Activated gamma-delta T cell treated with Interleukin-2 at 50 U/mL for 16 hours (primary cell): Measurements from ENCODE around the gene TLCD3B.

Source experiments
- DNase-seq: peaks from one replicate; pipeline ENCODE4 v3.0.0-alpha.2; 2020

TLCD3B gene

DNA sequence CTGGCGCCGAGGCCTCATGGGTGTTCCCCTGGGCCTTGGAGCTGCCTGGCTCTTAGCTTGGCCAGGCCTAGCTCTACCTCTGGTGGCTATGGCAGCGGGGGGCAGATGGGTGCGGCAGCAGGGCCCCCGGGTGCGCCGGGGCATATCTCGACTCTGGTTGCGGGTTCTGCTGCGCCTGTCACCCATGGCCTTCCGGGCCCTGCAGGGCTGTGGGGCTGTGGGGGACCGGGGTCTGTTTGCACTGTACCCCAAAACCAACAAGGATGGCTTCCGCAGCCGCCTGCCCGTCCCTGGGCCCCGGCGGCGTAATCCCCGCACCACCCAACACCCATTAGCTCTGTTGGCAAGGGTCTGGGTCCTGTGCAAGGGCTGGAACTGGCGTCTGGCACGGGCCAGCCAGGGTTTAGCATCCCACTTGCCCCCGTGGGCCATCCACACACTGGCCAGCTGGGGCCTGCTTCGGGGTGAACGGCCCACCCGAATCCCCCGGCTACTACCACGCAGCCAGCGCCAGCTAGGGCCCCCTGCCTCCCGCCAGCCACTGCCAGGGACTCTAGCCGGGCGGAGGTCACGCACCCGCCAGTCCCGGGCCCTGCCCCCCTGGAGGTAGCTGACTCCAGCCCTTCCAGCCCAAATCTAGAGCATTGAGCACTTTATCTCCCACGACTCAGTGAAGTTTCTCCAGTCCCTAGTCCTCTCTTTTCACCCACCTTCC, 43.5 kb downstream of the TLCD3B start:
- no peak for DNase-seq

DNA sequence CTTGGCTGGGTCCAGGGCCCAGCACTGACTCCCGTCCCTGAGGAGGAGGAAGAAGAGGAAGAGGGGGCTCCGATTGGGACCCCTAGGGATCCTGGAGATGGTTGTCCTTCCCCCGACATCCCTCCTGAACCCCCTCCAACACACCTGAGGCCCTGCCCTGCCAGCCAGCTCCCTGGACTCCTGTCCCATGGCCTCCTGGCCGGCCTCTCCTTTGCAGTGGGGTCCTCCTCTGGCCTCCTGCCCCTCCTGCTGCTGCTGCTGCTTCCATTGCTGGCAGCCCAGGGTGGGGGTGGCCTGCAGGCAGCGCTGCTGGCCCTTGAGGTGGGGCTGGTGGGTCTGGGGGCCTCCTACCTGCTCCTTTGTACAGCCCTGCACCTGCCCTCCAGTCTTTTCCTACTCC, 44.1 kb downstream of the TLCD3B start:
- DNase-seq = no peak

GRCh38 chr16:29986231-29986630, 44.8 kb downstream of the TLCD3B start:
- DNase-seq = no peak

DNA sequence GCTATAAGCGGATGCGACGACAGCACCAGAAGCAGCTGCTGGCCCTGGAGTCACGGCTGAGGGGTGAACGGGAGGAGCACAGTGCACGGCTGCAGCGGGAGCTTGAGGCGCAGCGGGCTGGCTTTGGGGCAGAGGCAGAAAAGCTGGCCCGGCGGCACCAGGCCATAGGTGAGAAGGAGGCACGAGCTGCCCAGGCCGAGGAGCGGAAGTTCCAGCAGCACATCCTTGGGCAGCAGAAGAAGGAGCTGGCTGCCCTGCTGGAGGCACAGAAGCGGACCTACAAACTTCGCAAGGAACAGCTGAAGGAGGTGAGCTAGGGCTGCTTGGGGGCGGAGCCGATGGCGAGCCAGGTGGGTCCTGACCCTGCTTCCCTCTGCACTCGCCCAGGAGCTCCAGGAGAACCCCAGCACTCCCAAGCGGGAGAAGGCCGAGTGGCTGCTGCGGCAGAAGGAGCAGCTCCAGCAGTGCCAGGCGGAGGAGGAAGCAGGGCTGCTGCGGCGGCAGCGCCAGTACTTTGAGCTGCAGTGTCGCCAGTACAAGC, 45.7 kb downstream of the TLCD3B start:
- no peak for DNase-seq

DNA sequence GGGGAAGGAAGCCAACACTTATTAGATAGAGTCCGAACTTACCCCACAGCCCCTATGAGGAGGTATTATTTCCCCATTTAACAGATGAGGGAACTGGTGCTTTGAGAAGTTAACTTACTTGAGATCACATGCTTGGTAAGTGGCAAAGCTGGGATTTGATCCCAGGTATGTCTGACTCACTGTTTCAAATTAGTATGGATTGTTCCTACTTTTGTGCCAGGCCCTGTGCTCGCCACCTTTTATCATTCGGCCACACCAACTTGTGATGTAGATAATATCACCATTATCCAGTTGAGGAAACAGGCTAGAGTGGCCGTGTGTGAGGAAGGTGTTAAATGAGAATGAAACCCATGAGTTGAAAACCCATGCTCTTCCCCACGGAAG, 46.3 kb downstream of the TLCD3B start:
- no peak for DNase-seq

DNA sequence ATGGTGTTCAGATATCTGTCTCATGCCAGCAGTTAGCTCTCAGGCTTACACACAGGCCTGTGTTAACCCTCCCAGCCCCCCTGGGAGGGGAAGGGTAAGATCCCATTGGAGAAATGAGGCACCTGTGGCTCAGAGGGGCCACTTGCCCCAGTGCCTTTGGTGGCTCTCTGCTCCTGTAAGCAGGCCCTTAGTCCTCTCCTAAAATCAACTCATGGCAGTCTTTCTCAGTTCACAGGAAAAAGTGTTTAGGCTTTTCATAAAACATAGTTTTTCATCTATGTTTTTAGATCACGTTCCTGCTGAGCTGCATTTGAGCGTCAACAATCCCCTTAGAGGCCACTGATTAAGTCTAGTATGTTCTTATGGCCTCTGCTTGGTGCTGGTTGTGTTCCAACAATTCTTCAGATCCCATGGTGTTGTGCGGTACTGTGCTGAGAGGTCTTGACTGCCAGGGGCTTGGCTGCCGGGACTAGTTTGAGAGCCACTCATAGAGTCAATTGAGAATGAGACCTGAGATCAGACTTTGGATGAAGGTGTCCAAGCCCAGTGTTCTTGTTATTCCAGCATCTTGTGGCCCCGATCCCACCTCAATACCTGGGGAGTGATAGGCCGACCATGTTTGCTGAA, 46.8 kb downstream of the TLCD3B start:
- DNase-seq = no peak

DNA sequence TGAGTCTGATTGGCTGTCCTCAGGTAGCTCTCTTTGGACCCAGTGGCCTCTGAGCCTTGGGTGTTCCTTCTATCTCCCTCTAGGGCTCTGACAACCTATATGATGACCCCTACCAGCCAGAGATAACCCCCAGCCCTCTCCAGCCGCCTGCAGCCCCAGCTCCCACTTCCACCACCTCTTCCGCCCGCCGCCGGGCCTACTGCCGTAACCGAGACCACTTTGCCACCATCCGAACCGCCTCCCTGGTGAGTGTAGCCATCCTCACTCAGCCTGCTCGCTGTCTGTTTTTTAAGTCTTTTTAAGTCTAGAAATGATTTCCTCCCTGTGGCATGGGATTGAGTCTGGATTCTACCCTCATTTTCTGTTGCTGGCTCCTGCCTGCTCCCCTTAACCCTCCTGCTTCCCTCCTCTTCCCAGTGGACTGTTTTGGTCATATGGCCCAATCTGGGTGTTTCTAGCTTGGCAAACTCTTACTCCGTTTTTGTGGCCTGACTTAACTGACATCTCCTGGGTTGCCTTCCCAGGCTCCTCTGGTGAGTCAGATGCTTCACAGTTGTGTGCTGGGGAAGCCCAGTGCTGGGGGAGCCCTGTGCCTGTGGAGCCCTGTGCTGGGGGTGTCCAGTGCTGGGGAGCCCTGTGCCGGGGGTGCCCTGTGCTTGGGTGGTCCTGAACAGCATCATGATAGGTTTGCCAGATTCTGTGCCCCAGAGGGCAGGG, 47.5 kb downstream of the TLCD3B start:
- DNase-seq = no peak

- no peak for DNase-seq
These were observed 48.3 kb downstream of the TLCD3B start for GRCh38 chr16:29982560-29983419.

DNA sequence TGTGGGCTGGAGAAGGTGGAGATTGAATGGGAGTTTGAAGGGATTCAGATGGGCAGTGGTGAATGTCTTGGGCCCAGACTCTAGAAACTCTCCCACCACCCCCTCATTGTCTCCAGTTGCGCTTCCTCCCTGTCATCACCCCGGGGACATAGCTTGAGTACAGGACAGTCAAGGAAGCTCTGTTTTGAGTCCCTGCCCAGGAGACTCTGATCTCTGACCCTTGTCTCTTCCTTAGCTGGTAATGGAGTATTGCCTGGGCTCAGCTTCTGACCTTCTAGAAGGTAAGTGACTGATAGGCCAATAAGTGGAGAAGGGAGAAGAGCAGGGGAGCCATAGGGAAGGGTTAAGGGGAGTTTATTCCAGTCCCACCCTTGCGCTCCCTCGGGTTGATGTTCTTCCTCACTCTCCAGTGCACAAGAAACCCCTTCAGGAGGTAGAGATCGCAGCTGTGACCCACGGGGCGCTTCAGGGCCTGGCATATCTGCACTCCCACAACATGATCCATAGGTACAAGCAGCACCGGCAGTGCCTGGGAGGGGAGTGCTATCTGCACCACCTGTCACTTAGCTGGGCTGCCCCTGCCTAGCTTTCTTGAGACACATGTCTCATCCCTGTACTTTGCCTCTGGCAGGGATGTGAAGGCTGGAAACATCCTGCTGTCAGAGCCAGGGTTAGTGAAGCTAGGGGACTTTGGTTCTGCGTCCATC, 52.4 kb downstream of the TLCD3B start:
- no peak for DNase-seq

GRCh38 chr16:29978081-29978480, 53.0 kb downstream of the TLCD3B start:
- DNase-seq = no peak

GRCh38 chr16:29977063-29977825, 53.8 kb downstream of the TLCD3B start:
- DNase-seq = no peak

DNA sequence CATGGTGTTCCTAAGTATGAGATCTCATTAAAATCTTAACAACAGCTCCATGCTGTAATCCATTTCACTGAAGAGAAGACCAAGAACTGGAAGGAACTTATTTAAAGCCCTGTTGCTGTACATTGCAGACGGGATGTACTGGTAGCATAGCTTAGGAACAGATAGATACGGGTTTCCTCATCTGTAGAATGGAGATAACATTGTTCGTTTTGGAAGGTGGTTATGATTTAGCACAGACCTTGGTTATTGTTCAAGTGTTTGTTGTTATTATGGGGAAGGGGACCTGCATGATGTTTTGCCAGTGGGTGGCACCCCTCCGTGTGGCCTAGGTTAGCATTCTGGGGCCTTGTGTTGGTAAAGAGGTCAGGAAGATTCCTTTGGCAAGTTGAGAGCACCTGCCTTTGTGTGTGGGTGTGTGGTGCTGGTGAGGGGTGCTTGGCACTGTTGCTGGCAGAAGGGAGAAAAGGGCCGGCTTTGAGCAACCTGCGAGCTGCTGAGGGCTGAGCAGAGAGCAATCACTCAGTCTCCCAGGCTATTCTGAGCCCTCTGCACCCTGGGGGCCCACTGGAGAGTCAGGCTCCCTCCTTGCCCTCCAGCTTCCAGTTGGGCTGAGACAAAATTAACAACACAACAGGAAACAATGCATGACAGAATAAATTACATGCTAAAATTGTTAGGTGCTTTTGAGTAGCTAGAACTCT, 55.1 kb downstream of the TLCD3B start:
- no peak for DNase-seq

- DNase-seq = no peak
These were observed 55.9 kb downstream of the TLCD3B start for GRCh38 chr16:29975134-29975538.
